Measurements from ENCODE around the gene FBXO10. TPM values are rescaled to one million over a fixed set of nuclear protein-coding genes. Genes with fewer than 3 reads are reported as not detected.

Gene FBXO10
- total RNA-seq, 1 experiment from 2014 or later = 14.0 TPM

DNA sequence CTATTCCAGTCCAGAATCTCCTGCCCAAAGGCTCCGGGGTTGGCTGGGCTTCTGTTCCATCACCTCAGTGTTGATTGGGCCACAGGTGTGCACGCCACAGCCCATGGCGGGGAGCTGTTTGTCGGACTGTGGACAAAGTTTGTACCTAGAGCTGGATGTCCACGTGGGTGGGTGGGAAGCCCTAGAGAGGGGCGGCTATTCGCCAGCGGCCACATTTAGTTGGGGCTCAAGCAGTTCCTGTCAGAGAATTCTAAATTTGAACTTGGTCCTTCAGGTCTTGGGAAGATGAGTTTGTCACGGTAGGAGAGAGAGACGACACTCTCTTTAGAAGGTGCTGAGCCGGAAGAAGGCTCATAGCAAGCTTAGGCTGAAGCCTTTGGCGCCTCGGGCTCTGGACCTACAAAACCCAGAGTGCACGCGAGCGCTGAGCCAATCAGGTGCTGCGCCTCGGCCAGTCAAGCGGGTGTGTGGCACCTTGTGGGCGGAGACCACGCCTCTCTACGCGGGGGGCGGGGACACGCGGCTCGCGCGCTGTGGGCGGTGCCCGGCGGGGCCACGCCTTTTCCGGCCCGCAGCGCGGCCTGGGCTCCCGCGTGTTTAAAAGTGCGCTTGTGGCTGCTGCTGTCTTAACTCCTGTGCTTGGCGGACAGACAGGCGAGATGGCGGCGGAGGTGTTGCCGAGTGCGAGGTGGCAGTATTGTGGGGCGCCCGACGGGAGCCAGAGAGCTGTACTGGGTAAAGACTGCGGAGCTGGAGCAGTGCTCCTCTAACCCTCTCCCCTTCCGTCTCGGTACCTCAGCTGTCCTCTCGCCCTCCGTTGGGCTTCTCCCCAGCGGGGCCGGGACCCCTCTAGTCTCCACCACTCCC is 90.6 kb downstream of the FBXO10 start, which contains the start of gene POLR1E:
Gene POLR1E (plus strand): TSS at position 560 of the 867 bp plus-strand sequence. CDS start 100 bp downstream, at position 660.
- Mint-ChIP-seq H3K4me3 (peak within 1 kb of the TSS; percentile 93), H3K27me3 (ENCODE audit: low read depth) (no peaks in the 10 kb centered on the region), H3K36me3 (peaks cover 16% of the 10 kb centered on the region), H3K27ac (peak within 1 kb of the TSS; percentile 94), H3K4me1 (peaks cover 25% of the 10 kb centered on the region), H3K9me3 (no peaks in the 10 kb centered on the region)
- DNase-seq (ENCODE audit: low spot score) (peak; percentile 96), ATAC-seq (peak; percentile 96)
- ChIA-PET CTCF (interaction anchor here (0.9 to 1.5 kb wide), 6 partner anchors 20 to 108 kb away, joined by 3 to 6 read pairs (median 4); partner anchors contain the start of gene TOMM5), POLR2A (interaction anchor here (0.6 to 1.4 kb wide), 4 partner anchors 9 to 140 kb away, joined by 3 to 7 read pairs (median 3); partner anchors contain the start of gene ZBTB5)
- TF ChIP-seq SP1 (CRISPR knock-in tag; conservative IDR thresholded peaks at IDR 0.05) (peak; percentile 100), TEAD4 (CRISPR knock-in tag; IDR thresholded peaks at IDR 0.05) (no peak), ZBTB21 (CRISPR knock-in tag; IDR thresholded peaks at IDR 0.05; ENCODE audit: borderline replicate concordance) (0 out of 2 replicates have a peak, but pooled peaks have one; percentile 9), RELA (CRISPR knock-in tag; IDR thresholded peaks at IDR 0.05; ENCODE audit: borderline replicate concordance) (no peak), ZNF396 (CRISPR knock-in tag; IDR thresholded peaks at IDR 0.05; ENCODE audit: borderline replicate concordance) (no peak), NFYB (CRISPR knock-in tag; conservative IDR thresholded peaks at IDR 0.05; ENCODE audit: low read depth) (peak; percentile 68), ETV6 (CRISPR knock-in tag; IDR thresholded peaks at IDR 0.05) (peak; percentile 71; the same call in 1 of the 2 replicates), MYBL2 (CRISPR knock-in tag; IDR thresholded peaks at IDR 0.05) (0 out of 2 replicates have a peak, but pooled peaks have one; percentile 13)
- TF ChIP-seq, protein P1, sequence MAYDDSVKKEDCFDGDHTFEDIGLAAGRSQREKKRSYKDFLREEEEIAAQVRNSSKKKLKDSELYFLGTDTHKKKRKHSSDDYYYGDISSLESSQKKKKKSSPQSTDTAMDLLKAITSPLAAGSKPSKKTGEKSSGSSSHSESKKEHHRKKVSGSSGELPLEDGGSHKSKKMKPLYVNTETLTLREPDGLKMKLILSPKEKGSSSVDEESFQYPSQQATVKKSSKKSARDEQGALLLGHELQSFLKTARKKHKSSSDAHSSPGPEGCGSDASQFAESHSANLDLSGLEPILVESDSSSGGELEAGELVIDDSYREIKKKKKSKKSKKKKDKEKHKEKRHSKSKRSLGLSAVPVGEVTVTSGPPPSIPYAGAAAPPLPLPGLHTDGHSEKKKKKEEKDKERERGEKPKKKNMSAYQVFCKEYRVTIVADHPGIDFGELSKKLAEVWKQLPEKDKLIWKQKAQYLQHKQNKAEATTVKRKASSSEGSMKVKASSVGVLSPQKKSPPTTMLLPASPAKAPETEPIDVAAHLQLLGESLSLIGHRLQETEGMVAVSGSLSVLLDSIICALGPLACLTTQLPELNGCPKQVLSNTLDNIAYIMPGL (CRISPR knock-in tag; IDR thresholded peaks at IDR 0.05) = no peak
- TF ChIP-seq, protein P2, sequence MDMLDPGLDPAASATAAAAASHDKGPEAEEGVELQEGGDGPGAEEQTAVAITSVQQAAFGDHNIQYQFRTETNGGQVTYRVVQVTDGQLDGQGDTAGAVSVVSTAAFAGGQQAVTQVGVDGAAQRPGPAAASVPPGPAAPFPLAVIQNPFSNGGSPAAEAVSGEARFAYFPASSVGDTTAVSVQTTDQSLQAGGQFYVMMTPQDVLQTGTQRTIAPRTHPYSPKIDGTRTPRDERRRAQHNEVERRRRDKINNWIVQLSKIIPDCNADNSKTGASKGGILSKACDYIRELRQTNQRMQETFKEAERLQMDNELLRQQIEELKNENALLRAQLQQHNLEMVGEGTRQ (CRISPR knock-in tag; IDR thresholded peaks at IDR 0.05) = peak; percentile 84
- TF ChIP-seq, protein P3, sequence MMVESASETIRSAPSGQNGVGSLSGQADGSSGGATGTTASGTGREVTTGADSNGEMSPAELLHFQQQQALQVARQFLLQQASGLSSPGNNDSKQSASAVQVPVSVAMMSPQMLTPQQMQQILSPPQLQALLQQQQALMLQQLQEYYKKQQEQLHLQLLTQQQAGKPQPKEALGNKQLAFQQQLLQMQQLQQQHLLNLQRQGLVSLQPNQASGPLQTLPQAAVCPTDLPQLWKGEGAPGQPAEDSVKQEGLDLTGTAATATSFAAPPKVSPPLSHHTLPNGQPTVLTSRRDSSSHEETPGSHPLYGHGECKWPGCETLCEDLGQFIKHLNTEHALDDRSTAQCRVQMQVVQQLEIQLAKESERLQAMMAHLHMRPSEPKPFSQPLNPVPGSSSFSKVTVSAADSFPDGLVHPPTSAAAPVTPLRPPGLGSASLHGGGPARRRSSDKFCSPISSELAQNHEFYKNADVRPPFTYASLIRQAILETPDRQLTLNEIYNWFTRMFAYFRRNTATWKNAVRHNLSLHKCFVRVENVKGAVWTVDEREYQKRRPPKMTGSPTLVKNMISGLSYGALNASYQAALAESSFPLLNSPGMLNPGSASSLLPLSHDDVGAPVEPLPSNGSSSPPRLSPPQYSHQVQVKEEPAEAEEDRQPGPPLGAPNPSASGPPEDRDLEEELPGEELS (CRISPR knock-in tag; IDR thresholded peaks at IDR 0.05) = peak; percentile 51; the same call in 1 of the 2 replicates
- TF ChIP-seq, protein P4, sequence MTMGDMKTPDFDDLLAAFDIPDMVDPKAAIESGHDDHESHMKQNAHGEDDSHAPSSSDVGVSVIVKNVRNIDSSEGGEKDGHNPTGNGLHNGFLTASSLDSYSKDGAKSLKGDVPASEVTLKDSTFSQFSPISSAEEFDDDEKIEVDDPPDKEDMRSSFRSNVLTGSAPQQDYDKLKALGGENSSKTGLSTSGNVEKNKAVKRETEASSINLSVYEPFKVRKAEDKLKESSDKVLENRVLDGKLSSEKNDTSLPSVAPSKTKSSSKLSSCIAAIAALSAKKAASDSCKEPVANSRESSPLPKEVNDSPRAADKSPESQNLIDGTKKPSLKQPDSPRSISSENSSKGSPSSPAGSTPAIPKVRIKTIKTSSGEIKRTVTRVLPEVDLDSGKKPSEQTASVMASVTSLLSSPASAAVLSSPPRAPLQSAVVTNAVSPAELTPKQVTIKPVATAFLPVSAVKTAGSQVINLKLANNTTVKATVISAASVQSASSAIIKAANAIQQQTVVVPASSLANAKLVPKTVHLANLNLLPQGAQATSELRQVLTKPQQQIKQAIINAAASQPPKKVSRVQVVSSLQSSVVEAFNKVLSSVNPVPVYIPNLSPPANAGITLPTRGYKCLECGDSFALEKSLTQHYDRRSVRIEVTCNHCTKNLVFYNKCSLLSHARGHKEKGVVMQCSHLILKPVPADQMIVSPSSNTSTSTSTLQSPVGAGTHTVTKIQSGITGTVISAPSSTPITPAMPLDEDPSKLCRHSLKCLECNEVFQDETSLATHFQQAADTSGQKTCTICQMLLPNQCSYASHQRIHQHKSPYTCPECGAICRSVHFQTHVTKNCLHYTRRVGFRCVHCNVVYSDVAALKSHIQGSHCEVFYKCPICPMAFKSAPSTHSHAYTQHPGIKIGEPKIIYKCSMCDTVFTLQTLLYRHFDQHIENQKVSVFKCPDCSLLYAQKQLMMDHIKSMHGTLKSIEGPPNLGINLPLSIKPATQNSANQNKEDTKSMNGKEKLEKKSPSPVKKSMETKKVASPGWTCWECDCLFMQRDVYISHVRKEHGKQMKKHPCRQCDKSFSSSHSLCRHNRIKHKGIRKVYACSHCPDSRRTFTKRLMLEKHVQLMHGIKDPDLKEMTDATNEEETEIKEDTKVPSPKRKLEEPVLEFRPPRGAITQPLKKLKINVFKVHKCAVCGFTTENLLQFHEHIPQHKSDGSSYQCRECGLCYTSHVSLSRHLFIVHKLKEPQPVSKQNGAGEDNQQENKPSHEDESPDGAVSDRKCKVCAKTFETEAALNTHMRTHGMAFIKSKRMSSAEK (CRISPR knock-in tag; IDR thresholded peaks at IDR 0.05; ENCODE audit: borderline replicate concordance) = no peak
- TF ChIP-seq, protein P5, sequence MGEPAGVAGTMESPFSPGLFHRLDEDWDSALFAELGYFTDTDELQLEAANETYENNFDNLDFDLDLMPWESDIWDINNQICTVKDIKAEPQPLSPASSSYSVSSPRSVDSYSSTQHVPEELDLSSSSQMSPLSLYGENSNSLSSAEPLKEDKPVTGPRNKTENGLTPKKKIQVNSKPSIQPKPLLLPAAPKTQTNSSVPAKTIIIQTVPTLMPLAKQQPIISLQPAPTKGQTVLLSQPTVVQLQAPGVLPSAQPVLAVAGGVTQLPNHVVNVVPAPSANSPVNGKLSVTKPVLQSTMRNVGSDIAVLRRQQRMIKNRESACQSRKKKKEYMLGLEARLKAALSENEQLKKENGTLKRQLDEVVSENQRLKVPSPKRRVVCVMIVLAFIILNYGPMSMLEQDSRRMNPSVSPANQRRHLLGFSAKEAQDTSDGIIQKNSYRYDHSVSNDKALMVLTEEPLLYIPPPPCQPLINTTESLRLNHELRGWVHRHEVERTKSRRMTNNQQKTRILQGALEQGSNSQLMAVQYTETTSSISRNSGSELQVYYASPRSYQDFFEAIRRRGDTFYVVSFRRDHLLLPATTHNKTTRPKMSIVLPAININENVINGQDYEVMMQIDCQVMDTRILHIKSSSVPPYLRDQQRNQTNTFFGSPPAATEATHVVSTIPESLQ (CRISPR knock-in tag; IDR thresholded peaks at IDR 0.05) = no peak
- TF ChIP-seq, protein P6, sequence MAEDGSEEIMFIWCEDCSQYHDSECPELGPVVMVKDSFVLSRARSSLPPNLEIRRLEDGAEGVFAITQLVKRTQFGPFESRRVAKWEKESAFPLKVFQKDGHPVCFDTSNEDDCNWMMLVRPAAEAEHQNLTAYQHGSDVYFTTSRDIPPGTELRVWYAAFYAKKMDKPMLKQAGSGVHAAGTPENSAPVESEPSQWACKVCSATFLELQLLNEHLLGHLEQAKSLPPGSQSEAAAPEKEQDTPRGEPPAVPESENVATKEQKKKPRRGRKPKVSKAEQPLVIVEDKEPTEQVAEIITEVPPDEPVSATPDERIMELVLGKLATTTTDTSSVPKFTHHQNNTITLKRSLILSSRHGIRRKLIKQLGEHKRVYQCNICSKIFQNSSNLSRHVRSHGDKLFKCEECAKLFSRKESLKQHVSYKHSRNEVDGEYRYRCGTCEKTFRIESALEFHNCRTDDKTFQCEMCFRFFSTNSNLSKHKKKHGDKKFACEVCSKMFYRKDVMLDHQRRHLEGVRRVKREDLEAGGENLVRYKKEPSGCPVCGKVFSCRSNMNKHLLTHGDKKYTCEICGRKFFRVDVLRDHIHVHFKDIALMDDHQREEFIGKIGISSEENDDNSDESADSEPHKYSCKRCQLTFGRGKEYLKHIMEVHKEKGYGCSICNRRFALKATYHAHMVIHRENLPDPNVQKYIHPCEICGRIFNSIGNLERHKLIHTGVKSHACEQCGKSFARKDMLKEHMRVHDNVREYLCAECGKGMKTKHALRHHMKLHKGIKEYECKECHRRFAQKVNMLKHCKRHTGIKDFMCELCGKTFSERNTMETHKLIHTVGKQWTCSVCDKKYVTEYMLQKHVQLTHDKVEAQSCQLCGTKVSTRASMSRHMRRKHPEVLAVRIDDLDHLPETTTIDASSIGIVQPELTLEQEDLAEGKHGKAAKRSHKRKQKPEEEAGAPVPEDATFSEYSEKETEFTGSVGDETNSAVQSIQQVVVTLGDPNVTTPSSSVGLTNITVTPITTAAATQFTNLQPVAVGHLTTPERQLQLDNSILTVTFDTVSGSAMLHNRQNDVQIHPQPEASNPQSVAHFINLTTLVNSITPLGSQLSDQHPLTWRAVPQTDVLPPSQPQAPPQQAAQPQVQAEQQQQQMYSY (CRISPR knock-in tag; IDR thresholded peaks at IDR 0.05) = no peak
- TF ChIP-seq, protein P7, sequence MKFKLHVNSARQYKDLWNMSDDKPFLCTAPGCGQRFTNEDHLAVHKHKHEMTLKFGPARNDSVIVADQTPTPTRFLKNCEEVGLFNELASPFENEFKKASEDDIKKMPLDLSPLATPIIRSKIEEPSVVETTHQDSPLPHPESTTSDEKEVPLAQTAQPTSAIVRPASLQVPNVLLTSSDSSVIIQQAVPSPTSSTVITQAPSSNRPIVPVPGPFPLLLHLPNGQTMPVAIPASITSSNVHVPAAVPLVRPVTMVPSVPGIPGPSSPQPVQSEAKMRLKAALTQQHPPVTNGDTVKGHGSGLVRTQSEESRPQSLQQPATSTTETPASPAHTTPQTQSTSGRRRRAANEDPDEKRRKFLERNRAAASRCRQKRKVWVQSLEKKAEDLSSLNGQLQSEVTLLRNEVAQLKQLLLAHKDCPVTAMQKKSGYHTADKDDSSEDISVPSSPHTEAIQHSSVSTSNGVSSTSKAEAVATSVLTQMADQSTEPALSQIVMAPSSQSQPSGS (CRISPR knock-in tag; IDR thresholded peaks at IDR 0.05; ENCODE audit: borderline replicate concordance, low read depth) = no peak
- TF ChIP-seq, protein P8, sequence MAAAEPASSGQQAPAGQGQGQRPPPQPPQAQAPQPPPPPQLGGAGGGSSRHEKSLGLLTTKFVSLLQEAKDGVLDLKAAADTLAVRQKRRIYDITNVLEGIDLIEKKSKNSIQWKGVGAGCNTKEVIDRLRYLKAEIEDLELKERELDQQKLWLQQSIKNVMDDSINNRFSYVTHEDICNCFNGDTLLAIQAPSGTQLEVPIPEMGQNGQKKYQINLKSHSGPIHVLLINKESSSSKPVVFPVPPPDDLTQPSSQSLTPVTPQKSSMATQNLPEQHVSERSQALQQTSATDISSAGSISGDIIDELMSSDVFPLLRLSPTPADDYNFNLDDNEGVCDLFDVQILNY (CRISPR knock-in tag; IDR thresholded peaks at IDR 0.05) = peak; percentile 91
- TF ChIP-seq, protein P9, sequence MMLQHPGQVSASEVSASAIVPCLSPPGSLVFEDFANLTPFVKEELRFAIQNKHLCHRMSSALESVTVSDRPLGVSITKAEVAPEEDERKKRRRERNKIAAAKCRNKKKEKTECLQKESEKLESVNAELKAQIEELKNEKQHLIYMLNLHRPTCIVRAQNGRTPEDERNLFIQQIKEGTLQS (CRISPR knock-in tag; conservative IDR thresholded peaks at IDR 0.05) = no peak

All from WTC11 (cell line).